ENCODE data around the gene SLC22A23.

- TF ChIP-seq POLR2AphosphoS5 (IDR thresholded peaks at IDR 0.05; ENCODE audit: low read depth, low read length) (no peak), POLR2A (IDR thresholded peaks at IDR 0.05; ENCODE audit: low read depth, low read length) (no peak)
Observed at GRCh38 chr6:3431994-3432393, 24.9 kb downstream of the SLC22A23 start.

All from GM12892 (cell line).